ENCODE measurements around the gene MTHFD2.

DNA sequence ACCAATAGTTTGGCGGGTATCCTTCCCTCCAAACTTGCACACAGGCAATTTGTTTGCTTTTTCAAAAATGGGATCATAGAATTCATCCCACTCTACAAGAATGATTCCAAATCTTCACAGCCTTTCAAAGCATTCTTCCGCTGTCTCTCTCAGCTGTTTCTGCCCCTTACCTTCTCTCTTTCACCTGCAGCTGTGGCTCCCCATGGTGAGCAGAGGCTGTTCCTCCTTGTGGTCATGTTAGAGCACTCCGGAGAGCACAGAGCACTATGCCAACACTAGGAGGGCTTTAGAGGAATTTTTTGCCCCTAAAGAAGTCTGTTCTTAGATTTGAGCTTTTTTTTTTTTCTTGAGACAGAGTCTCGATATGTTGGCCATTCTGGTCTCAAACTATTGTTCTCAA lies 30.4 kb downstream of the MTHFD2 start:
- TF ChIP-seq, protein P1, sequence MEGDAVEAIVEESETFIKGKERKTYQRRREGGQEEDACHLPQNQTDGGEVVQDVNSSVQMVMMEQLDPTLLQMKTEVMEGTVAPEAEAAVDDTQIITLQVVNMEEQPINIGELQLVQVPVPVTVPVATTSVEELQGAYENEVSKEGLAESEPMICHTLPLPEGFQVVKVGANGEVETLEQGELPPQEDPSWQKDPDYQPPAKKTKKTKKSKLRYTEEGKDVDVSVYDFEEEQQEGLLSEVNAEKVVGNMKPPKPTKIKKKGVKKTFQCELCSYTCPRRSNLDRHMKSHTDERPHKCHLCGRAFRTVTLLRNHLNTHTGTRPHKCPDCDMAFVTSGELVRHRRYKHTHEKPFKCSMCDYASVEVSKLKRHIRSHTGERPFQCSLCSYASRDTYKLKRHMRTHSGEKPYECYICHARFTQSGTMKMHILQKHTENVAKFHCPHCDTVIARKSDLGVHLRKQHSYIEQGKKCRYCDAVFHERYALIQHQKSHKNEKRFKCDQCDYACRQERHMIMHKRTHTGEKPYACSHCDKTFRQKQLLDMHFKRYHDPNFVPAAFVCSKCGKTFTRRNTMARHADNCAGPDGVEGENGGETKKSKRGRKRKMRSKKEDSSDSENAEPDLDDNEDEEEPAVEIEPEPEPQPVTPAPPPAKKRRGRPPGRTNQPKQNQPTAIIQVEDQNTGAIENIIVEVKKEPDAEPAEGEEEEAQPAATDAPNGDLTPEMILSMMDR (IDR thresholded peaks at IDR 0.05) = no peak
- no peak for TF ChIP-seq POLR2A (IDR thresholded peaks at IDR 0.05)

Measured in testis (tissue), 2 donors.